ENCODE results near the gene ZBTB45. TPM values are rescaled to one million over a fixed set of nuclear protein-coding genes. Genes with fewer than 3 reads are reported as not detected.

Gene ZBTB45
- 17.2 and 20.0 TPM in 2 replicates for total RNA-seq

GRCh38 chr19:58519355-58520256 is at the start of gene ZBTB45:
ZBTB45 (minus strand) TSS chr19:58519810; CDS start chr19:58517673, 2,137 bp downstream.
- intact Hi-C loops (cut with micrococcal nuclease) = loop anchor here (1.0 kb wide), 19 partner anchors 20 to 1054 kb away; partner anchors contain the start of genes CHMP2A, MZF1, RPS5 and TRIM28

DNA sequence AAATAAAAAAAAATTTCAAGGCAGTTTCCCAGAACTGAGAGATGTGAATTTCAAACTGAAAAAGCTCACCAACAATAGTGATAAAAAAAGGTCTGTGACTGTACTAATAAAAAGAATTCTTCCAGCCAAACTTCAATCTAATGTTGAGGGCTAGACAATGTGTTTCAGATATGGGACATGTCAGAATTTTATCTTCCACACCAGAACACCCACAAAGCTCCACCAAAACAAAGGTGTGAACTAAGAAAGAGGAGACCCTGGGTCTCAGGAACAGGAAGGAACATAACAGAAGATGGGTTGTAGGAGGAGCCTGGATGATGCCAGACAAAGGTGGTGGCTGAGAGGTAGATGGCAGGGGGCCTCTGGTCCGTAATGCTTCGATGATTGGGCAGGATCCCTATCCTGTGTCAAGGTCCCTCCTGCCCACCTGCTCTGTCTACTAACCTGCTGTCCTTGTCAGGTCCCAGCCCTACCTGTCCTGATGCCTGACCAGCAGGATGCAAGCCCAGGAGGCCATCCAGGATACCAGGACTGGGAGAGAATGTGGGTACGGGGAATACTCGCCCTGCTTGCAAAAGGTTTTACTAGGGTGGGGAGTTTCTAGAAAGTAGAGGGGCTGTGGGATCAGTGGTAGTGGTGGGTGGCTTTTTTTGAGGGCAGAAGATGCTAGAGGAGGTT is 49.0 kb upstream of the ZBTB45 start:
- intact Hi-C loops (cut with micrococcal nuclease) = no loop called here

- intact Hi-C loops (cut with micrococcal nuclease) = no loop called here
Measured at GRCh38 chr19:58566989-58567388, 47.4 kb upstream of the ZBTB45 start.

GRCh38 chr19:58563823-58564222 is 44.2 kb upstream of the ZBTB45 start:
- intact Hi-C loops (cut with micrococcal nuclease) = no loop called here

DNA sequence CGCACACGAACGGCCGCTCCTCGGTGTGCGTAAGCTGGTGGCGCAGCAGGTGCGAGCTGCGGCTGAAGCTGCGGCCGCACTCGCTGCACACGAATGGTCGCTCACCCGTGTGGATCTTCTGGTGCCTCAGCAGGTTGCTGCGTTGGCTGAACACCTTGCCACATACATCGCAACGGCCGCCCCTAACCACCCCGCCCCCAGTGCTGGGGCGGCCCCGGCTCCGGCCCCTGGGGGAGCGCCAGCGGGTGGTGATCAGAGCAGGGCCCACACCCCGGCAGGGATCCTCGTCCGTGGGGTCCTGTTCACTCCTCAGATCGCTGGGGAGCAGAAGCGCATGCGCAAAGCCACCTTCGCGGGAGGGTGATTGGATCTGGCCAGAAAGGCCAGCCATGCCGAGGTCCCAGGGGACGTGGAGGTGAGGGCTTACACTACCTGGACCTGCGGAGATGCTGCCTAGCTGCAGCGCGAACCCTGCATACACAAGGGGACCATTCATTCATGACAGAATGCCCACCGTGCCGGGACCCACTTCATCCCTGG is 43.5 kb upstream of the ZBTB45 start:
- intact Hi-C loops (cut with micrococcal nuclease) = no loop called here

- intact Hi-C loops (cut with micrococcal nuclease) = no loop called here
Measured at GRCh38 chr19:58562122-58563033, 42.8 kb upstream of the ZBTB45 start.

DNA sequence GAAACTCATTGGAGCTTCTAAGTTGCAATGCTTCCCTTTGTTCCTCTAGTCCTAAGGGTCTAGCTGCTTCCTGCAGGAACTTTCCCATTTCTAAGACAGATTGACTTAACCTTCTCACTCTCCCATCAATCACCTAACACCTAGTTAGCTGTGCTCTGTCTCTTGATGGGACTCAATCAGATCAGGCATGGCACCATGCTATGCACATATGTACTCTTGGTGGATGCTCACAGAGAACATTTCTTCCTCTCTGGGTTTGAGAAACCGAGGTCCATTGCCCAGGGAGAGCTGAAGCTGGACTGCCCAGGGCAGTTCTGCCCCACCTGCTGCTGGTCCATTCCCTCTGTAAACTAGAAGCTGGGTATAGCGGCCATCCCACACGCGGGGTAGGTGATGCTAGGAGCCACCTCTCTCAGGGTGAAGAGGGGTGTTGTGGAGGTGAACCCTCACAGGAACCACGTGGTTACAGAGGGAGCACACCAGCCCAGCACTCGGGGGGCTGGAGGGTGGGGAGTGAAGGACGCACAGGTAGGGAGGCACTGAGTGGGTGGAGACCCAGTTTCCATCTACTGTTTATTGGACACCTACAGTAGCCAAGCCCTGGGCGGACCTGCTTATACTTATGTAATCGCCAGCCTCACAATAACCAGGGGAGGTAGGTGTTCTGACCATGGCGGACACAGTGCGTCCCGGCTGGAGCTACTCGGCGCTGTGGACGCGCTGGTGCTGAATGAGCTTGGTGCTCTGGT is 41.9 kb upstream of the ZBTB45 start:
- intact Hi-C loops (cut with micrococcal nuclease) = no loop called here

DNA sequence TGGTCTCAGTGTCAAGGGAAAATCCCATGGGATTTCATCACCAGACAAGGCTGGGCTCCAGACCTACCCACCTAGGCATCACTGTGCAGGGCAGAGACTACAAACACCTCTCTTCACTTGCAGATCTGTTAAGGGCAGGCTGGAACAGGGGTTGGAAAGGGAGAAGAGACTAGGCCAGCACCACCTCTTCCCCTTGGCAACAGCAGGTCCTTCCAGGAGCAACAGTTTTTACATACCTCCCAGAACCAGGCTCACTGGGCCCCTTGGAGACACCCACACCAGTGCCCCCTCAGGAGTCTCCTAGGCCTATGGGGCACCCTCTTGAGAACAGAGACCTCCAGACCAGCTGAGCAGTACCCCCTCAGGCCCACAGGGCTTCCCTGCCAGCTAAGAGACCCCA is 41.3 kb upstream of the ZBTB45 start:
- intact Hi-C loops (cut with micrococcal nuclease) = no loop called here

GRCh38 chr19:58560007-58560887 is 40.6 kb upstream of the ZBTB45 start:
- intact Hi-C loops (cut with micrococcal nuclease) = no loop called here

DNA sequence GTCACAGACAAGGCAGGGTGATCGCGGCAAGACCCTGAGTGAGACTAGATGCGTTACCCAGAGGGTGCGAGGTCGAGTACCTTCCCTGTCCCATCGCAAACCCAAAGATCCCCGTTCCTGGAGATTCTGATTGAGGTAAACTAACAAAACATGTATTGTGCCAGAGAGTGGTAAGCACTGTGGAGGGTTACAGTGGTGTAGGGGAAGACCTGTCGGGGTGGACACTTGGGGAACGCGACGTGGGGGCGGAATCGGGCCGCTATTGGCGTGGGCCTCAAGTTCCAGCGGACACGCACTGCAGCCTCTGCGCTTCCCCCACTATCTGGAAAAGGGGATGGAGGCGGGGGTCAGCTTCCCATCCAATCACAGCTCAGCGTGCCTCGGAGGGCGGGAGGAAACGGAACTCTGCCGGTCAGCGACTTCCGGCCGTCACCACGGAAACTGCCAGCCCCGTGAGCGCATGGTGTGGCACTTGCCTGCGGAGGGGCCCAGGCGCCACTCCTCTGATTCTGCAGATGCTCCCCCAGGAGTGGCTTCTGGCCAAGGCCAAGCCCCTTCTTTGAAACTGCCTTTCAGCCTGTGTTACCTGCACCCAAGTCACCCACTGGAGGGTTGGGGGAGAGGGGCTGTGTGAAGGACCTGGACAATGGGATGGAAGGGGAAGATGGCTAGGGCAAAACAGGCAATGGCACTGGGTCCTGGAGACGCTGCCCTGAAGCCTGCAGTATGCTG is 39.8 kb upstream of the ZBTB45 start:
- intact Hi-C loops (cut with micrococcal nuclease) = loop anchor here (1.0 kb wide), 3 partner anchors 14 to 84 kb away; partner anchors contain the start of genes MZF1 and ZBTB45

DNA sequence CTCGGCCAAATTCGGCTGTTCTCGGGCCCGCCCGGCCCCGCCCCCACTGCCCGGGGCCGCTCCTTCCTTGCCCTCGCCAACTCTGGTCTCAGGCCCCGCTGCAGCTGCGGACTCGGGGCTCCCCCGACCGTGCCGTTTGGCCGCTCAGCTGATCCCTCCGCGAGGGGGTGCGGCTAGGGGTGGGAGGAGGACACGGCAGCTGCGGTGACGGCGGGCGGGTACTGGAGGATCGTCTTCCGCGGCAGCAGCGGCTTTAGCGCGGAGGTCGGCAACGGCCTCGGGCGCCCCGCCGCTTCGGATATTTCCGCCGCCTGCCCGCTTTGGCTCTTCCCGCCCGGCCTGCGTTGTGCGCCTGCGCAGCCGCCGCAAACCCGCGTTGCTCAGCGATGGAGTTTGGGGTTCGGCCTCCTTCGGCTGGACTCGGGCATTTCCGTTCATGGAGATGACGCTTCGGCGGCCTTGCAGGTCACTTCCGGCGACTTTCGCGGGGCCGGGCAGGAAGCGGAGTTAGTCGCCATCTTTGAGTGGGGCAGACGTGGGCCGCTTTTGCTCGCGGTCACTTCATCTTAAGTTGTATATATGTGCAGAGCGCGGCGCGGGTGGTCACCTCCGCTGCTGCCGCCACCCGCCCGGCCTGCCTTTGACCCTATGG is 39.1 kb upstream of the ZBTB45 start:
- intact Hi-C loops (cut with micrococcal nuclease) = loop anchor here (1.0 kb wide), 4 partner anchors 15 to 157 kb away; partner anchors contain the start of genes MZF1 and ZBTB45

- intact Hi-C loops (cut with micrococcal nuclease) = loop anchor here (1.0 kb wide), 1 partner anchor 157 kb away; no protein-coding TSS in a partner anchor
Measured at GRCh38 chr19:58558066-58558622, 38.5 kb upstream of the ZBTB45 start, which contains the start of gene UBE2M. UBE2M (minus strand) TSS chr19:58558611; CDS start chr19:58558381, 230 bp downstream.

GRCh38 chr19:58557221-58558065 is 37.8 kb upstream of the ZBTB45 start:
- intact Hi-C loops (cut with micrococcal nuclease) = loop anchor here (1.0 kb wide), 1 partner anchor 156 kb away; no protein-coding TSS in a partner anchor

- intact Hi-C loops (cut with micrococcal nuclease) = no loop called here
Measured at GRCh38 chr19:58556622-58557220, 37.1 kb upstream of the ZBTB45 start.

GRCh38 chr19:58555920-58556621 is 36.5 kb upstream of the ZBTB45 start:
- intact Hi-C loops (cut with micrococcal nuclease) = loop anchor here (1.0 kb wide), 5 partner anchors 12 to 175 kb away; partner anchors contain the start of genes TRIM28, ZBTB45, ZNF446 and ZNF837

Measured in T-helper 1 cell treated with Interleukin-12 subunit alpha and Interleukin-12 subunit beta and Interleukin-4 antibody, amounts not matched to agents 30 ng/mL and 1 ng/mL, for 36 hours (primary cell).